OCI-LY7 (cell line): ENCODE results near the gene KCNA3. TPM values are rescaled to one million over a fixed set of nuclear protein-coding genes. Genes with fewer than 3 reads are reported as not detected.
A peak's percentile ranks its signal among the peaks of the same experiment; 100 is the strongest.

Experiments used
- BruUV-seq: library from RNA; stranded (reverse); fragments of 400-500 nt; replicated peaks from 2 replicates; lab custom pipeline; 2021; lab: Mats Ljungman, UMichigan
- CTCF ChIA-PET: fragments of 300-600 bp; sonication (Branson Sonifier 250); formaldehyde crosslinking; loops from one replicate; lab custom pipeline; 2022; ENCODE audit warnings: antibody characterized with exemption; ENCODE audit not compliant: unreplicated experiment; lab: Charles Lee
- POLR2A ChIA-PET: fragments of 300-600 bp; sonication (Branson Sonifier 250); formaldehyde crosslinking; loops from one replicate; lab custom pipeline; 2022; ENCODE audit warnings: antibody characterized with exemption; lab: Charles Lee
- DNase-seq: peaks from one replicate; pipeline ENCODE4 v3.0.0-alpha.2; 2015; ENCODE audit warnings: low spot score
- H2AFZ ChIP-seq: fragments of 200-600 bp; sonication (generic), shearing (Covaris generic); 2 replicates; pipeline ENCODE4 v1.6.1; 2014; ENCODE audit warnings: mild to moderate bottlenecking, antibody characterized with exemption, low read length, moderate library complexity
- H3K27ac ChIP-seq: fragments of 200-600 bp; sonication (generic); 2 replicates; pipeline ENCODE4 v1.5.1; 2014; ENCODE audit warnings: mixed run types, low read depth, mild to moderate bottlenecking, moderate library complexity, low read length, inconsistent platforms; ENCODE audit not compliant: poor library complexity, severe bottlenecking
- H3K36me3 ChIP-seq: fragments of 200-600 bp; sonication (generic); 2 replicates; pipeline ENCODE4 v1.6.1; 2014; ENCODE audit warnings: mild to moderate bottlenecking, antibody characterized with exemption, low read length, moderate library complexity, mixed read lengths; ENCODE audit not compliant: insufficient read depth
- H3K4me1 ChIP-seq: fragments of 200-600 bp; sonication (generic); 2 replicates; pipeline ENCODE4 v1.5.1; 2014; ENCODE audit warnings: mild to moderate bottlenecking, low read length; ENCODE audit not compliant: insufficient read depth, poor library complexity, severe bottlenecking
- H3K4me2 ChIP-seq: fragments of 200-600 bp; sonication (generic); 2 replicates; pipeline ENCODE4 v1.6.1; 2014; ENCODE audit warnings: mild to moderate bottlenecking, low read length
- H3K4me3 ChIP-seq: fragments of 200-600 bp; sonication (generic); 2 replicates; pipeline ENCODE4 v1.5.1; 2014; ENCODE audit warnings: mild to moderate bottlenecking, low read depth, low read length; ENCODE audit not compliant: poor library complexity, severe bottlenecking
- H3K79me2 ChIP-seq: fragments of 200-600 bp; sonication (generic); 2 replicates; pipeline ENCODE4 v1.6.1; 2016; ENCODE audit warnings: low read depth, mild to moderate bottlenecking, low read length, moderate library complexity, mixed read lengths; ENCODE audit not compliant: insufficient read depth
- H3K9me2 ChIP-seq: fragments of 200-600 bp; sonication (generic); 2 replicates; pipeline ENCODE4 v1.6.1; 2016; ENCODE audit warnings: mild to moderate bottlenecking, low read length, mixed read lengths; ENCODE audit not compliant: insufficient read depth
- H3K9me3 ChIP-seq: fragments of 200-600 bp; sonication (generic); 2 replicates; pipeline ENCODE4 v1.6.1; 2014; ENCODE audit warnings: mild to moderate bottlenecking, mixed run types, low read length, mixed read lengths
- H4K20me1 ChIP-seq: fragments of 200-600 bp; sonication (generic); 2 replicates; pipeline ENCODE4 v1.6.1; 2014; ENCODE audit warnings: mild to moderate bottlenecking, antibody characterized with exemption, low read length, moderate library complexity, mixed read lengths; ENCODE audit not compliant: insufficient read depth
- EZH2phosphoT487 ChIP-seq: fragments of 200-600 bp; sonication (generic); IDR thresholded peaks from 2 replicates; pipeline ENCODE4 v1.6.1; 2018; ENCODE audit warnings: low read depth, borderline replicate concordance, mild to moderate bottlenecking, mixed run types, antibody characterized with exemption, low read length, moderate library complexity, mixed read lengths
- intact Hi-C: fragments of 100-400 bp; cut with micrococcal nuclease; formaldehyde crosslinking; loops from one replicate; pipeline ENCODE4 v1.10.0; 2022; ENCODE audit not compliant: unreplicated experiment
- total RNA-seq, 2 experiments: library from RNA; depleted of rRNA in 1 of 2; stranded (reverse); fragments of >200 nt in 1 of 2; shearing (Covaris generic) in 1 of 2; gene quantifications; 2 replicates each; pipeline ENCODE4 v1.2.3, GENCODE V29; 2014 to 2022
- TF ChIP-seq, protein P1 (sequence below): fragments of 200-600 bp; sonication (generic); conservative IDR thresholded peaks from 2 replicates; pipeline ENCODE4 v1.5.1; 2014; ENCODE audit warnings: mild to moderate bottlenecking, antibody characterized with exemption, low read length, moderate library complexity, mixed read lengths

KCNA3 gene
- total RNA-seq, 2 experiments from 2014 or later = 43.6 to 58.0 TPM

- Histone ChIP-seq H3K4me3 (peak overlapping the region; percentile 56), H3K4me2 (peak overlapping the region; percentile 71), H4K20me1 (no peaks in the 10 kb centered on the region), H3K9me3 (no peaks in the 10 kb centered on the region), H3K9me2 (no peaks in the 10 kb centered on the region), H3K36me3 (no peaks in the 10 kb centered on the region), H3K79me2 (no peaks in the 10 kb centered on the region), H3K27ac (peak overlapping the region; percentile 94), H3K4me1 (peaks cover 86% of the 10 kb centered on the region), H2AFZ (peak overlapping the region; percentile 4; the same call in 1 of the 2 replicates)
- BruUV-seq = no TSS peak
- POLR2A ChIA-PET = interaction anchor here (0.6 to 7.5 kb wide), 15 partner anchors 12 to 578 kb away, joined by 3 to 86 read pairs (median 7); partner anchors contain the start of gene KCNA3
- intact Hi-C loops = loop anchor here (1.0 to 10.0 kb wide), 3 partner anchors 36 to 1118 kb away; partner anchors contain the start of genes CD53 and DDX20
- peak; percentile 81 for DNase-seq
- TF ChIP-seq, protein P1, sequence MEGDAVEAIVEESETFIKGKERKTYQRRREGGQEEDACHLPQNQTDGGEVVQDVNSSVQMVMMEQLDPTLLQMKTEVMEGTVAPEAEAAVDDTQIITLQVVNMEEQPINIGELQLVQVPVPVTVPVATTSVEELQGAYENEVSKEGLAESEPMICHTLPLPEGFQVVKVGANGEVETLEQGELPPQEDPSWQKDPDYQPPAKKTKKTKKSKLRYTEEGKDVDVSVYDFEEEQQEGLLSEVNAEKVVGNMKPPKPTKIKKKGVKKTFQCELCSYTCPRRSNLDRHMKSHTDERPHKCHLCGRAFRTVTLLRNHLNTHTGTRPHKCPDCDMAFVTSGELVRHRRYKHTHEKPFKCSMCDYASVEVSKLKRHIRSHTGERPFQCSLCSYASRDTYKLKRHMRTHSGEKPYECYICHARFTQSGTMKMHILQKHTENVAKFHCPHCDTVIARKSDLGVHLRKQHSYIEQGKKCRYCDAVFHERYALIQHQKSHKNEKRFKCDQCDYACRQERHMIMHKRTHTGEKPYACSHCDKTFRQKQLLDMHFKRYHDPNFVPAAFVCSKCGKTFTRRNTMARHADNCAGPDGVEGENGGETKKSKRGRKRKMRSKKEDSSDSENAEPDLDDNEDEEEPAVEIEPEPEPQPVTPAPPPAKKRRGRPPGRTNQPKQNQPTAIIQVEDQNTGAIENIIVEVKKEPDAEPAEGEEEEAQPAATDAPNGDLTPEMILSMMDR = no peak
- TF ChIP-seq EZH2phosphoT487 = no peak
- CTCF ChIA-PET = interaction anchor here (0.5 to 2.7 kb wide), 7 partner anchors 13 to 237 kb away, joined by 3 to 18 read pairs (median 3); no protein-coding TSS in a partner anchor
Observed at GRCh38 chr1:110636149-110636935, 38.4 kb downstream of the KCNA3 start.

DNA sequence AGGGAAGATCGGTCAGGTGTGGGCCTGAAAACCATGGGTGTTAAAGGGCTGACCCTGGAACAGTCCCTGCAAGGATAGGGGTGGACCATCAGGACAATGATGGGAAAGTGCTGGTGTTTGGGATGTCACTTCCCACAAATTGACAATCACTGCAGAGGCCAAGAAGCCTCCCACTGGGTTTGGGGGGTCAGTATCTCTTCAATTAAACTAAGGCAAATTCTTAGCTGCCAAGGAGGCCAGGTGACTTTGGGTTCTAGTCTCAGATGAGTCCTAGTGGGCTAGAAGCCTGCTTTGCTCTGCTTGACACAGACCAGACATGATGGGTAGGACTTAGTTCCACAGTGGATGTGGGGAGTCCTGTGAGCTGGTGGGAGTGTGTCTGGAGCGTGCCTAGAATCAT is 39.3 kb downstream of the KCNA3 start:
- CTCF ChIA-PET = interaction anchor here (0.6 to 1.8 kb wide), 4 partner anchors 16 to 238 kb away, joined by 3 to 7 read pairs (median 4); no protein-coding TSS in a partner anchor
- intact Hi-C loops = loop anchor here (10.0 kb wide), 1 partner anchor 1119 kb away; the partner anchor contains the start of gene DDX20

More for the DNA sequence above, 39.3 kb downstream of the KCNA3 start:
- H3K4me3 ChIP-seq = peak overlapping the region; percentile 56
- H3K9me2 ChIP-seq = no peaks in the 10 kb centered on the region
- no peaks in the 10 kb centered on the region for H3K79me2 ChIP-seq
- no TSS peak for BruUV-seq
- no peaks in the 10 kb centered on the region for H3K9me3 ChIP-seq
- peak overlapping the region; percentile 94 for H3K27ac ChIP-seq
- no peaks in the 10 kb centered on the region for H3K36me3 ChIP-seq
- H3K4me1 ChIP-seq = peaks cover 92% of the 10 kb centered on the region
- TF ChIP-seq, protein P1 = no peak
- TF ChIP-seq EZH2phosphoT487 = no peak
- peak overlapping the region; percentile 71 for H3K4me2 ChIP-seq
- POLR2A ChIA-PET = interaction anchor here (0.7 to 7.5 kb wide), 14 partner anchors 13 to 771 kb away, joined by 3 to 86 read pairs (median 7); no protein-coding TSS in a partner anchor
- H2AFZ ChIP-seq = peak overlapping the region; percentile 3; the same call in 1 of the 2 replicates
- no peak for DNase-seq
- no peaks in the 10 kb centered on the region for H4K20me1 ChIP-seq
